Islet of Langerhans (tissue), 1 donor: Measurements from ENCODE around the gene TBX19.
"Not testable (repeated sequence)": the region's sequence is repeated elsewhere in the genome, so short reads cannot be mapped to it uniquely, and the experiment has no call there.

ENCODE experiments used
- FAIRE-seq: peaks from one replicate; lab custom pipeline; 2011; peaks lifted over from hg19 to GRCh38; lab: Jason Lieb, UNC

The TBX19 gene

DNA sequence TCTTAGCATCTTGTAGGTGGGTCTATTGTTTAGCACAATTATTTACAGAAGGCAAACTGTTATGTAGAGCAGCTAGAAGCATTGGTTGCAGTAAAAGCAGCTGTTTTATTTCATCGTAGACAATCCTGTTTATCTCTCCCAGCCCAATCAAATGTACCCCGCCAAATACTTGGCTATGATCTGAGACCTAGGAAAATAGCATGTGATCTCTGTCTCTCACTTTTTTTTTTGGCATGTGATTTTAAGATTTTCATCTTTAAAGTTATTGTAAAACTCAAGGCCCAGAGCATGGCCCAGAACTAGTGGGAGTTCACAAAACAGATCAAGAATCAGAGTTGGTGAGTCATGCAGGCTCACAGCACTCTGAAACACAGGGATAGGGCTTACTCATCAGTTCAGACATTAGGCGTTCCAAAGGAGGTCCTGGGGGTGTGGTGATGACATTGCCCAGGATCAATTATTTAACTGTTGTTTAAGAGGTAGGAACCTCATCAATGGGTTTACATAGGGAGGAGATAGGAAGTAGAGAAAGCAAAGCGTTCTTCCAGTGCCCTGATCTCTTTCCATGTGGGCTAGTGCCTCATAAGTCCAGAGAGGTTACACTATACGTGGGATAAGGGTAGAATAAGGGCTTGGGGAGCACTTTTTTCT lies 40.2 kb downstream of the TBX19 start:
- no peak for FAIRE-seq

DNA sequence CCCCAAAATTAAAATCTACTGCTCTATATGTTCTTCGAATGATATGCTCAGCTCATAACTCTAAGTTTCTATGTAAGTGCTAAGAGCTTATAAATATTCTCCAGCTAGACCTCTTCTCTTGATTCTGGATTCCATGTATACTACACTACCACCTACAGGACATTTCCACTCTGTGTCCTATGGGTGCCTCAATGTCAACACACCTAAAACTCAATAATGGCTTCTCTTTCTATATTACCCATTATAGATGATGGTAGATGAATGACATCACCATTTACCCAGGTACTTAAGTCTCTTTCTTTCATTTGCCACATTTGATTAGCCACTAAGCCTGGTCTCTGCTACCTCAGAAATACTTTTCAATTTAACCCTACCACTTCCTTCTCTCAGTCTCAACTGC lies 41.3 kb downstream of the TBX19 start:
- FAIRE-seq, result peak; percentile 76

DNA sequence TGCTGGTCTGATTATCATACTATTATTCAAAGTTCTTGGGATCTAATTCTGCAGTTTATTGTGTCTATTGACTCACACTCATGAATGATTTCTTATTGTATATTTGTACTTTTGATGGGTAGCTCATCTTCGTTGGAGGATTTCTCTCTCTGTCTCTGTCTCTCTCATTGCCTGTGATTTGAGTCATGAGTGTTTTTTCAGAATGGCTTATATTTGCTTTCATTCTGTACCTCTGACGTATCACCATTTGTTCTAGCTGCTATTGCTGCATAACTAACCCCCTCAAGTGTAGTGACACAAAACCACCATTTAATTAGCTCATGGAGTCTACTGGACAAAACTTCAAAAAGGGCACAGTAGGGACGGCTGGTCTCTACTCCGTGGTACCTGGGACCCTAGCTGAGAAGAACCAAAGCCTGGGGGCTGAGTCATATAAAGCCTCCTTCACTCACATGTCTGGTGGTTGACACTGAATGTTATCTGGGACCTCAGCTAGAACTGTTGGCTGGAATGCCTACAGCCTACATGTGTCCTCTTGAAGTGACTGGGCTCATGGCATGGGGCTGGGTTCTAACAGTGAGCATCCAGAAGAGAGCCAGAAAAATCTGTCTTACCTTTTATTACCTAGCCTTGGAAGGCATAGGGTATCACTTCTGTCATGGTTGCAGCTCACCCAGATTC lies 44.2 kb downstream of the TBX19 start:
- no peak for FAIRE-seq

DNA sequence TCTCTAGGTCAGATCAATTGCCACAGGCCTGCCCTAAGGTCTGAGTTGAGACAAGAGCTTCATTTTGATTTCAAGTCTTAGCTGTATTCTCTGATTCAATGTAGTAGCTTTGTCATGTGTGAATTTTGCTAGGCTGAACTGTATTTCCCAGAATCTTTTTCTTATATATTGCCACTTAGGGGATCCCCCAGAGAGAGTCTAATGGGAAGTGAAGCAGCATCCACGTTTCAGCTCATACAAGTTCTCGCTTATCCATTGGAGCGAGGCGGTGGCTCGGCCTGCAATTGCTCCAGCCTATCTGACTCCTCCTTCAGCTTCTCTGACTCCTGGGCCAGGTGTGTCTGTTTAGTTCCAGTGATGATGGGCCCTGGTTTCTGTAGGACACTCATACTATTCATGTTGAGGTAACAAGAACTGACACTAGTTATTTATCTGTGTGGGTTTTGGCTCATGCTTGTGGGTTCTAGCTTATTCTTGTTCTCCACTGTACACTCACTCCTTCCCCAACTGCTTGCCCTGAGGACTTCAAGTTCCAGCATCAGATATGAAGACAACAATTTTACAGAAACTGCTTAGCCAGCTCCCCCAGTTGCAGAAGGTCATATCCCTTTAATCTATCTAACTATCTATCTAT lies 48.2 kb downstream of the TBX19 start:
- FAIRE-seq, result no peak

DNA sequence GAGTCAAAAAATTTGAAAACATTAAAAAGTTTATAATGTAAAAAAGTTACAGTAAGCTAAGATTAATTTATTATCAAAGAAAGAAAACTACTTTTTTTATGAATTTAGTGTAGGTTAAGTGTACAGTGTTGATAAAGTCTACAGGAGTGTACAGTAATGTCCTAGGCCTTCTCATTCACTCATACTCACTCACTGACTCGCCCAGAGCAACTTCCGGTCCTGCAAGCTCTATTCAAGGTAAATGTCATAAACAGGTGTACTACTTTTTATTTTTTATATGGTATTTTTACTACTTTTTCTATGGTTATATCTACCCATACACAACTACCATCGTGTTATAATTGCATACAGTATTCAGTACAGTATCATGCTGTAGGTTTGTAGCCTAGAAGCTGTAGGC lies 49.6 kb downstream of the TBX19 start:
- no peak for FAIRE-seq

DNA sequence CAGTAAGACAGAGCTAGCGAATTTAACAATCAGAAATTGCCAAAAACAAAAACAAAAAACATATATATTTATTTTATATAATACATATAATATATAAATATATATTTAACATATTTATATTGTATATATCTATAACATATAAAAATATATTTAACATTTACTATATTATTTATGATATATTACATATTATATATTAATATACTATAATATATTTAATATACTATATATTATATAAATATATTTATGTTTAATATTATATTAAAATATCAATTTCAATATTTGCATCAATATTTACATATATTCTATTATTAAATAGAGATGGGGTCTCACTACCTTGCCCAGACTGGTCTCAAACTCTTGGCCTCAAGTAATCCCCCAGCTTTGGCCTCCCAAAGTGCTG lies 50.9 kb downstream of the TBX19 start:
- no peak for FAIRE-seq

DNA sequence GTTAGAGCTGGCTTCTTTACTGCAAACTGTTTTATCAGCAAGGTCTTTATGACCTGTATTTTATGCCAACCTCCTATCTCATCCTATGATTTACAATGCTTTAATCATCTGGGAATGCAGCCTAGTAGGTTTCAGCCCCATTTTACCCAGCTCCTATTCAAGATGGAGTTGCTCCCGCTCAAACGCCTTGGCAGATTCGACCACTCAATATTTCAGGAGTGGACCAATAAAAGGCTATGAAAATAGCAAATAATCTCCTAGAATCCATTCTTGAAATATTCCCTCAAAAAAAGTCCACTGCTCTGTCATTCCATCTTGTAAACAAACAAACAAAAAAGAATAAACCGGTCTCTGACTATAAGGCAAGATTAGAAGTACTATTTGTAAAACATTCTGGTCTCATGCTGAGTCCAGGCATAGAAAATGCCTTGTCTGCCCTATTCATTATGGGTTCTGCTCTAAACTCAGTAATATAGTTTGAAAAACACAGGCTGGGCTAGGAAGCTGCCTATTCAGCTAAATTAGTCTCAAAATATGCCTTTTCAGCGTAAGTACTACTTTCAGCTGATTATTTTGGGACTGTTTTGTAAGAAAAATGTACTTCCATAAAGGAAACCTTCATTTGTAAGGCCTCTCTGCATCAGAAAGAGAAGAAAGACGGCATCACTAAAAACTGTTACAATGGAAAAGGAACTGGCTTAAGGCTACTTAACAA lies 53.0 kb downstream of the TBX19 start:
- FAIRE-seq, result no peak

DNA sequence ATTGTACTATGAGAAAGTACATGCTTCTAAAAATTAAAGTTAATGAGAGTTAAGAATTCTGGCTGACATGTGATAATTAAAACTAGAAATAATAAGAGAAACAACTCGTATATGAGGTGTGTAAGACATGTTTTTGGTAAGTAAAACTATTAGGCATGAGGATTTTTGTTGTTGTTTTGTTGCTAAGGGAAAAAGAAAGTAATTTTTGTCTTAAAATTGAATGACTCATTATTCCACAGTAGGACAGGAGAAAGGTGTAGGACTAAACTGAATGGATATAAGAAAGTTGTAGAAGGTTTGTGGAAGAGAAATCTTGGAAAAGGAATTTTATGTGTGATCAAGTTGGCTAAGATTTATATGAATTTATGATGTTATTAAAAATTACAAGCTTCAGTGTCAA lies 54.8 kb downstream of the TBX19 start:
- FAIRE-seq, result no peak

DNA sequence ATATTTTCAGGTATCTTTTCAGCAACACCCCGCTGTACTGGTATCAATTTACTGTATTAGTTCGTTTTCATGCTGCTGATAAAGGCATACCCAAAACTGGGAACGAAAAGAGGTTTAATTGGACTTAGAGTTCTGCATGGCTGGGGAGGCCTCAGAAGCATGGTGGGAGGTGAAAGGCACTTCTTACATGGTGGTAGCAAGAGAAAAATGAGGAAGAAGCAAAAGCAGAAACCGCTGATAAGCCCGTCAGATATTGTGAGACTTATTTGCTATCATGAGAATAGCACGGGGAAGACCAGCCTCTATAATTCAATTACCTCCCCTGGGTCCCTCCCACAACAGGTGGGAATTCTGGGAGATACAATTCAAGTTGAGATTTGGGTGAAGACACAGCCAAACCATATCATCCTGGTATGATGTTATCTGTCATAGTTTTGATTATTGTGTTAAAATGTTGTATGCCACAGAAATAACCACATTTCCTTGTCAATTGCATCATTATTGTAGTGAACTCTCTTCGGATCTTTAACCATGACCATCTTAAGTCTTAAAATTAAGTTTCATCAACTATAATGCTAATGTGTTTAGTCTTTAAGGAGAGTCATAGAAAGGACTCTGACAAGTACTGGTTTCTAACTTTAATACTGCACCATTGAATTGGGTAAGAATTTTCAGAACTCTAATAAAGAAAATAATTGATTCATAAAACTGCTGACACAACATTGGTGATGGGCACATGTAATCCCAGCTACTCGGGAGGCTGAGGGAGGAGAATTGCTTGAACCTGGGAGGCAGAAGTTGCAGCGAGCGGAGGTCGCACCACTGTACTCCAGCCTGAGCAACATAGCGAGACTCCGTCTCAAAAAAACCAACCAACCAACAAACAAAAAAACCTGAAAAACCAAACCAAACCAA lies 58.2 kb downstream of the TBX19 start:
- FAIRE-seq, result no peak

DNA sequence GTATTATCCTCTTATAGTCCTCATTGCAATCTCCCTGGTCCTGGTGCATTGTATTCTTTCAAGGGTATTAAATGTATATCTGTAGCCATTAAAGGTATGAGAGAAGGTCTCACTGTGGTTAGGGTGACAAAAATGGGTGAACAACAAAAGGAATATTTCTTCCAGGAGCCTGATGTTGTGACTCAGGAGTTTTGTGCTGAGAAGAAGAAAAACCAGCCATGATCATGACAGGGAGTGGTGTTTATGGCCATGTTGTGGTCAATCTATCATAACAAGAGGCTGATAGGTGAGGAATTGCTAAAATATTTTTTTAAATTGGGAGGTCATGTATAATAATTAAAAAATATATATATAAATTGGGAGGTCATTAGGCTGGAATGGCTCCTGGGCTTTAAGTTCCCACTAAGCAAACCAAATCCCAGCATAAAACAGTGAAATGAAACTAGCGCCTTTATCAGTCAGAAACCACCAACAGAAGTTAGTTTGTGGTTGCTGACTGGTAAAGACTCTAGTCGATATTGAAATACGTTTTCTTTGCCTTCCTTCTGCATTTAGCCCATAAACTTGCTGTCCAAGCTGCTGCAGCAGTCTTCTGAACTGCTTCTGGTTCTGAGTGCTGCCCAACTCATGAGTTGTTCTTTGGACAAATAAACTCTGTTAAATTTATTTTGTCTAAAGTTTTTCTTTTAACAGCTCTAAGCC lies 60.3 kb downstream of the TBX19 start:
- no peak for FAIRE-seq

DNA sequence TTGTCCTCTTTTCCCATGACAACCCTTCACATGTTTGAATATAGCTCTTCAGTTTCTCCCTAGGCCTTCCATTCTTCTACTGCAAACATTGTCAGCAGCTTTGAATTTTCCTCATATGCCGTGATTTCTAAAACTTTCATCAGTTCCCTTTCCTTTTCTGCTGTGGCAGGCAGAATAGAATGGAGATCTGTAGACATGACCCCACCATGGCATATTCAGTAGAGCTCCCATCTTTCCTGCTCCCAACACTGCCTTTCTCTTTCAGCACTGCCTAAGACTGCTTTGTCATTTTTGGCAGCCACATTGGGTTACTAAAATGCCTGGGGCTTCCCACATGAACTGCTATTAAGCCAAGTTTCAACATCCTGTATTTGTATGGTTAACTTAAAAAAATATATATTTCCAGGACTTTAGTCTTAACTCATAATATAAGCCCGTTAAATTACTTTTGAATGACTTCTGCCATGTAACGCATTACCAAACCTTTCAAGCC lies 60.9 kb downstream of the TBX19 start:
- no peak for FAIRE-seq

DNA sequence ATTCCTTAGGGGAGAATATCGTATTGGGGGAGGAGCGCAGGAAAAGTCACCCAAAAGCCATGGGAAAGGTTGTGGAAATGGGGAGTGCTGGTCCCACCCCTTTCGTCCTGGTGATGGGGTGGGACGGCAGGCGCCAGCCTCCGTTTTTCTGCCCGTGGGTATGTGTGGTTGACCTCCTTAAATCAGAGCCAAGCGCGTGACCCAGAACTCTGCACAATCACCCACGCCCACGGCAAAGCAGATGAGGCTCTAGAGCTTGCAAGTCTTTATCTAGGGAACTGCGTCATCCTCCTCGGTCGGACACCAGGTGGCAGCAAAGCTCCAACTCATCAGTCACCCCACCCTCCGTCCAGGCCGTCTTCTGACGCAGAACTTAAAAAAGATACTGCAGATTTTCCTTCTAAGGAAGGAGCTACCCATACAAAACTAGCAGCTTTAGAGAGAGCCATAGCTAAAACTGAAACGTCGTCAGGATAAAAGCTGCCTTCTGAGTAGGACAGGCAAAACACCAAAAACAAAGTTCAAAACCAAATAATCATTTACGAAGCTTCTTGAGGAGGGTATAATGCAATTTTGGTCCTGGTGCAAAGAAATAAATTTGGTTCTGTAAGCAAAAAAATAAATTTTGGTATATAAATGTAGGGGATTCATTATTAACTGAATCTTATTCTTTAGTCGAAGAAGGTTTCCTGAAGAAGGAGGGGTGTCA lies 62.0 kb downstream of the TBX19 start:
- no peak for FAIRE-seq

DNA sequence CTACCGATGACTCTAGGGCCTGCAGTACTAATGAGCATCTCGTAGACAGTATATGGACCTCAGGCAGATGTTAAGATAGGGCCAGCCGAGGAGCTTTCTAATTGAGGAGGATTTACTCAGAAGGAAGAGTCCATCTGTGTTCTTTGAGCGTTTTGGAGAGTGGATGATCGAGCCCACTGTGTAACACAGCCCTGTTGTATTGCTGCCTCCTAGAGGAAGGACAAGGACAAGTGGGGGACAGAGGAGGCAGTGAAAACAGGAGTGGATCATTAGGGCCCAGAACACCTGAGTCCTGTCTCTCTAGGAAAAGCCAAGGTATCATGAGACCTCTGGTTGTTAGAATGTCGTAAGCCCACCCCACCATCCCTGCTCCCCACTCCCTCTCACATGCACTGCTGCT lies 62.9 kb downstream of the TBX19 start:
- no peak for FAIRE-seq

DNA sequence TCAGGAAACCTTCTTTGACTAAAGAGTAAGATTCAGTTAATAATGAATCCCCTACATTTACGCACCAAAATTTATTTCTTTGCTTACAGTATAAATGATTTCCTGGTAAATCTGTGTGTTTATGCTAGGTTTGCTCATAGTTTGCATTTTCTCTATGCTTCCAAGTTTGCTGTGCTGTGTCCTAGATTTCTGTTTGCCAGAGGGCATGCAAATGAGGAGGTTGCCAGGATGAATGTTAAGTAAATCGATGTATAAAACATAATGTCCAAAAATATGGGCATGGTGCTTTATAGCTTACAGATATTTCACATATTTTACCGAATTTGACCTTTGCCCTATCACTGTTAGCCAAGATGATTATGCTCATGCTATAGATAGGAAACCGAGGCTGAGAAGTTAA lies 63.8 kb downstream of the TBX19 start:
- no peak for FAIRE-seq

DNA sequence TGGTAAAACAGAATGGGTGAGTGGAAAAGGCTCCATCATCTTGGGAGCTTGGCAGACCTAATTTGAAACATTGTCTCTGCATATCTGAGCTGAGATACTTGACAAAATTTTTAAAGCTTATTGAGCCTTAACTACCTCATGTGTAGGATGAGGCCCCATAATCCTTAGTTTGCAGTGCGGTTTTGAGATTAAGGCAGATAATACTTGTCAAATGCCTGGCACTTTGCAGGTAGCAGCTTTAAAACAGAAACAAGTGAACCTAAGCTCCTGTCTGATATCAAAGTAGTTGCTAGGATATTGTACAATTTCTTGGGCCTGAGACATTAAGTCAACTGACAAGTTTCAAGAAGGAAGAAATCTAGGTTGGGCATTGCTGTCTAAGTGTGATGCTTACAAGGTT lies 65.3 kb downstream of the TBX19 start:
- FAIRE-seq, result no peak

DNA sequence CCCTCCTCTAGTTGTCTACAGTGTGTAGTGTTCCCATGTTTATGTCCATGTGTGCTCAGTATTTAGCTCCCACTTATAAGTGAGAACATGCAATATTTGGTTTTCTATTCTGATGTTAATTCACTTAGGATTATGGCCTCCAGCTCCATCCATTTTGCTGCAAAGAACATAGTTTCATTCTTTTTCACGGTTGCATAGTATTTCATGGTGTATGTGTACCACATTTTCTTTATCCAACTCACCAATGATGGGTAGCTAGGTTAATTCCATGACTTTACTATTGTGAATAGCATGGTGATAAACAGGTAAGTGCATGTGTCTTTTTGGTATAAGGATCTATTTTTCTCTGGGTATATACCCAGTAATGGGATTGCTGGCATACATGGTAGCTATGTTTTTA lies 67.0 kb downstream of the TBX19 start:
- no peak for FAIRE-seq

DNA sequence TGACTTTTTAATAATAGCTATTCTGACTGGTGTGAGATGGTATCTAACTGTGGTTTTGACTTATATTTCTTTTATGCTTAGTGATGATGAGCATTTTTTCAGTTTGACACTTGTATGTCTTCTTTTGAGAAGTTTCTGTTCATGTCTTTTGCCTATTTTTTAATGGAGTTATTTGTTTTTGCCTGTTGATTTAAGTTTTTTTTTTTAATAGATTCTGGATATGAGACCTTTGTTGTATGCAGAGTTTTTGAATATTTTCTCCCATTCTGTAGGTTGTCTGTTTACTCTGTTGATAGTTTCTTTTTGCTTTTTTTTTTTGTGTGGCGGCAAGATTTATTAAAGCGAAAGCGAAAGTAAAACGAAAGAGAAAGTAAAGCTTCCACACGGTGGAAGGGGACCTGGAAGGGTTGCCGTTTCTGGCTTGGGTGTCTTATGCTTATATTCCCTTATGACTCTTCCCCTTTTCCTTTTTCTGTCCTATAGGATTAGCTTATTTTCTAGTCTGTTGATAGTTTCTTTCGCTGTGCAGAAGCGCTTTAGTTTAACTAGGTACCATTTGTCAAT lies 67.6 kb downstream of the TBX19 start:
- FAIRE-seq, result no peak

DNA sequence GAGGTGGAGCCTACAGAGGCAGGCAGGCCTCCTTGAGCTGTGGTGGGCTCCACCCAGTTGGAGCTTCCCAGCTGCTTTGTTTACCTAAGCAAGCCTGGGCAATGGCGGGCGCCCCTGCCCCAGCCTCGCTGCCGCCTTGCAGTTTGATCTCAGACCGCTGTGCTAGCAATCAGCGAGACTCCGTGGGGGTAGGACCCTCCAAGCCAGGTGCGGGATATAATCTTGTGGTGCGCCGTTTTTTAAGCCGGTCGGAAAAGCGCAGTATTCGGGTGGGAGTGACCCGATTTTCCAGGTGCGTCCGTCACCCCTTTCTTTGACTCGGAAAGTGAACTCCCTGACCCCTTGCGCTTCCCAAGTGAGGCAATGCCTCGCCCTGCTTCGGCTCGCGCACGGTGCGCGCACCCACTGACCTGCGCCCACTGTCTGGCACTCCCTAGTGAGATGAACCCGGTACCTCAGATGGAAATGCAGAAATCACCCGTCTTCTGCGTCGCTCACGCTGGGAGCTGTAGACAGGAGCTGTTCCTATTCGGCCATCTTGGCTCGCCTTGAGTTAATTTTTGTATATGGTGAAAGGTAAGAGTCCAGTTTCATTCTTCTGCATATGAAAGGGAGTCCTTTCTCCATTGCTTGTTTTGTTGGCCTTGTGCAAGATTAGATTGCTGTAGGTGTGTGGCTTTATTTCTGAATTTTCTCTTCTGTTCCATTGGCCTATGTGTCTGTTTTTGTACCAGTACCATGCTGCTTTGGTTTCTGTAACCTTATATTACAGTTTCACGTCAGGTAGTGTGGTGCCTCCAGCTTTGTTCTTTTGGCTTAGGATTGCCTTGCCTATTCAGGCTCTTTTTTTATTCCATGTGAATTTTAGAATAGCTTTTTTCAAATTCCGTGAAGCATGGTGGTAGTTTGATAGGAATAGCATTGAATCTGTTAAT lies 73.9 kb downstream of the TBX19 start:
- not testable (repeated sequence) for FAIRE-seq
